ENCODE results near the gene SETD1A. TPM values are rescaled to one million over a fixed set of nuclear protein-coding genes. Genes with fewer than 3 reads are reported as not detected.

The SETD1A gene
- total RNA-seq, 1 donor from 2014 or later, result 24.3 TPM

DNA sequence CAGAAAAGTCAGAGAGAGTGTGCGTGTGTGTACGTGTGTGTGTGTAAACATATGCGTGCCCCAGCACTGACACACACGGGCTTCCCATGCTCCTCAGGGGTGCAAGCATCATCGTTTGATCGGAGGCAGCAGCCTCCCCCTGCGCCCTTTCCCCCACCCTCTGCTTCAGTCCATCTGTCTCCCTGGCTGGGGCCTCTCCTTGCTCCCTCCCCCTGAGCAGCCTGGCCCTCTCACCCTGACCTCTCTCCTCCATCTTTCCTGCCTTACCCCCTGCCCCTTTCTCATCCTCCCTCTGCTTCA, 48.5 kb downstream of the SETD1A start:
- H3K9me3 Mint-ChIP-seq (ENCODE audit: unreplicated experiment), result peaks cover 9% of the 10 kb centered on the region
- H3K27ac Mint-ChIP-seq (ENCODE audit: unreplicated experiment), result peak overlapping the region; percentile 96

DNA sequence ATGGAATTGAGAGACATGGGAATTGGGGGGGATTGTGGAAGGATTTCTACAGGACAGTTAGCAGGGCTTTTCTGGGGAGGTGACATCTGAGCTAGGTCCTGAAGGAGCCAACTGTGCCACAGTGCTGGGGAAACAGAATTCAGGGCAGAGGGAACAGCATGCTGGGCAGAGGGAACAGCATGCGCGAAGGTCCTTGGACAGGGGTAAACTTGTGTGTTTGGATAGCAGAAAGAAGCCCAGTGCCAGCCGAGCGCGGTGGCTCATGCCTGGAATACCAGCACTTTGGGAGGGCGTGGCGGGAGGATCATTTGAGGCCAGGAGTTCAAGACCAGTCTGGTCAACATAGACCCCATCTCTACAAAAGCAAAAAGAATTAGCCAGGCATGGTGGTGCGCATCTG, 49.0 kb downstream of the SETD1A start:
- H3K36me3 Mint-ChIP-seq (ENCODE audit: unreplicated experiment), result no peaks in the 10 kb centered on the region
- H3K9me3 Mint-ChIP-seq (ENCODE audit: unreplicated experiment), result peaks cover 12% of the 10 kb centered on the region
- DNase-seq, result no peak
- H3K27me3 Mint-ChIP-seq (ENCODE audit: unreplicated experiment), result peaks cover 7% of the 10 kb centered on the region
- H3K4me3 Mint-ChIP-seq (ENCODE audit: unreplicated experiment), result peak overlapping the region; percentile 66
- H3K27ac Mint-ChIP-seq (ENCODE audit: unreplicated experiment), result peak overlapping the region; percentile 96
- peaks cover 36% of the 10 kb centered on the region for H3K4me1 Mint-ChIP-seq (ENCODE audit: low read depth, unreplicated experiment)
- TF ChIP-seq, protein P1, sequence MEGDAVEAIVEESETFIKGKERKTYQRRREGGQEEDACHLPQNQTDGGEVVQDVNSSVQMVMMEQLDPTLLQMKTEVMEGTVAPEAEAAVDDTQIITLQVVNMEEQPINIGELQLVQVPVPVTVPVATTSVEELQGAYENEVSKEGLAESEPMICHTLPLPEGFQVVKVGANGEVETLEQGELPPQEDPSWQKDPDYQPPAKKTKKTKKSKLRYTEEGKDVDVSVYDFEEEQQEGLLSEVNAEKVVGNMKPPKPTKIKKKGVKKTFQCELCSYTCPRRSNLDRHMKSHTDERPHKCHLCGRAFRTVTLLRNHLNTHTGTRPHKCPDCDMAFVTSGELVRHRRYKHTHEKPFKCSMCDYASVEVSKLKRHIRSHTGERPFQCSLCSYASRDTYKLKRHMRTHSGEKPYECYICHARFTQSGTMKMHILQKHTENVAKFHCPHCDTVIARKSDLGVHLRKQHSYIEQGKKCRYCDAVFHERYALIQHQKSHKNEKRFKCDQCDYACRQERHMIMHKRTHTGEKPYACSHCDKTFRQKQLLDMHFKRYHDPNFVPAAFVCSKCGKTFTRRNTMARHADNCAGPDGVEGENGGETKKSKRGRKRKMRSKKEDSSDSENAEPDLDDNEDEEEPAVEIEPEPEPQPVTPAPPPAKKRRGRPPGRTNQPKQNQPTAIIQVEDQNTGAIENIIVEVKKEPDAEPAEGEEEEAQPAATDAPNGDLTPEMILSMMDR (IDR thresholded peaks at IDR 0.05; ENCODE audit: partially characterized antibody, unreplicated experiment), result no peak

More for the DNA sequence above, 48.5 kb downstream of the SETD1A start:
- Mint-ChIP-seq H3K4me1 (ENCODE audit: low read depth, unreplicated experiment) (peaks cover 36% of the 10 kb centered on the region), H3K36me3 (ENCODE audit: unreplicated experiment) (no peaks in the 10 kb centered on the region), H3K27me3 (ENCODE audit: unreplicated experiment) (peaks cover 7% of the 10 kb centered on the region), H3K4me3 (ENCODE audit: unreplicated experiment) (peak overlapping the region; percentile 66)
- peak; percentile 71 for DNase-seq
- TF ChIP-seq, protein P1 (IDR thresholded peaks at IDR 0.05; ENCODE audit: partially characterized antibody, unreplicated experiment), result no peak

DNA sequence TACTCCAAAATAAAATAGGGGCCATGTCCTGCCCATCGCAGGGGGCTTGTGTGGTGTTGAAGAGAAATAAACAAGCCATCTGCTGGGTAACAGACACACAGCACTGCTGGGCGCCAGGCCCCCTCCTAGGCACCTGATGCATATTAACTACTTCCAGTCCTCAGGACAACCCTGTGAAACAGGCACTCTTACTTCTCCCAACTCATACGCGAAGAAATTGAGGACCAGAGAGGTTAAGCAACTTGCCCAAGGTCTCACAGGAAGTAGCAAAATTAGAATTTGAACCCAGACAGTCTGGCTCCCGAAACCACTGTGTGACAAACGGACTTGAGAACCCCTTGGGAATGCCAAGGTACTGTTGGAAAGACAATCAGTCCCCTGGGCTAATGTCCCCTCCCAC, 50.1 kb downstream of the SETD1A start:
- Mint-ChIP-seq H3K4me3 (ENCODE audit: unreplicated experiment) (no peak overlapping the region), H3K36me3 (ENCODE audit: unreplicated experiment) (no peaks in the 10 kb centered on the region), H3K27ac (ENCODE audit: unreplicated experiment) (peak overlapping the region; percentile 88), H3K4me1 (ENCODE audit: low read depth, unreplicated experiment) (peaks cover 28% of the 10 kb centered on the region), H3K27me3 (ENCODE audit: unreplicated experiment) (peaks cover 8% of the 10 kb centered on the region), H3K9me3 (ENCODE audit: unreplicated experiment) (peaks cover 12% of the 10 kb centered on the region)
- no peak for DNase-seq
- TF ChIP-seq, protein P1 (IDR thresholded peaks at IDR 0.05; ENCODE audit: partially characterized antibody, unreplicated experiment), result no peak

DNA sequence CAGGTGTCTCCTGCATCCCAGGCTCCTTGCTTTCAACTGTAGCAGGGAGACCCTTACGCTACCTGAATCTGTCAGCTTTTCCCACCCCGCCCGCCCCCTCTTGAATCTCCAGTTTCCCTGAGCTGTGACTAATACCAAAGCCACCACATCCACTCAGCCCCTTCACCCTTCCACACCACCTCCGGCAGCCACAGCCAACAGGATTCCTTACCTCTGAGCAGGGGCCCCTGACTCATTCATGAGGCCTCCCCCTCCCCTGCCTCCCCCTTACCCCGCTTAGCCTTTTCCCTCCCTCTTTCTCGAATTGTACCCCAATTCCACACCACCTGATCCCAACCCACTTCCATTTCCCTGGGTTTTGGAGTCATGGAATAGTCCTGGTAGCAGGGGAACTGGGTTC, 50.6 kb downstream of the SETD1A start:
- H3K9me3 Mint-ChIP-seq (ENCODE audit: unreplicated experiment), result peaks cover 12% of the 10 kb centered on the region
- TF ChIP-seq, protein P1 (IDR thresholded peaks at IDR 0.05; ENCODE audit: partially characterized antibody, unreplicated experiment), result no peak
- H3K27ac Mint-ChIP-seq (ENCODE audit: unreplicated experiment), result no peak overlapping the region
- H3K36me3 Mint-ChIP-seq (ENCODE audit: unreplicated experiment), result no peaks in the 10 kb centered on the region
- peaks cover 25% of the 10 kb centered on the region for H3K4me1 Mint-ChIP-seq (ENCODE audit: low read depth, unreplicated experiment)
- peaks cover 8% of the 10 kb centered on the region for H3K27me3 Mint-ChIP-seq (ENCODE audit: unreplicated experiment)
- H3K4me3 Mint-ChIP-seq (ENCODE audit: unreplicated experiment), result no peak overlapping the region
- no peak for DNase-seq

DNA sequence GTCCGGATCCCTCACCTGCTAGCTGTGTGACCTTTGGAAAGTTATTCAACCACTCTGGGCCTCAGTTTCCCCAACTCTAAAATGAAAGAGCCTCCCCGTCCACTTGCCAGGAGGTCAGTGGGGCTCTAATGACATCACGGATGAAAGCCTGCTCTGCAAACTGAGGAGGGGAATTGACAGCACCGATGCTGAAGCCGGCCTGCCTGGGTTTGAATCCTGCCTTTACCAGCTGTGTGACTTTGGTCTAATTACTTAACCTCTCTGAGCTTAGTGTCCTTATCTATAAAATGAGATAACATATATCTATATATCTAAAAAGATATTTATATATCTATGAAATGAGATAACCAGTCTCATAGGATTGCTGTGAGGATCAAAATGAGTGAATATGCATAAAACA, 51.0 kb downstream of the SETD1A start:
- Mint-ChIP-seq H3K4me3 (ENCODE audit: unreplicated experiment) (peak overlapping the region; percentile 61), H3K4me1 (ENCODE audit: low read depth, unreplicated experiment) (peaks cover 21% of the 10 kb centered on the region), H3K36me3 (ENCODE audit: unreplicated experiment) (no peaks in the 10 kb centered on the region), H3K27me3 (ENCODE audit: unreplicated experiment) (peaks cover 6% of the 10 kb centered on the region), H3K9me3 (ENCODE audit: unreplicated experiment) (peaks cover 10% of the 10 kb centered on the region), H3K27ac (ENCODE audit: unreplicated experiment) (no peak overlapping the region)
- TF ChIP-seq, protein P1 (IDR thresholded peaks at IDR 0.05; ENCODE audit: partially characterized antibody, unreplicated experiment), result no peak
- DNase-seq, result no peak

Data from glutamatergic neuron (in vitro differentiated cells).